Fibroblast of lung (primary cell): ENCODE measurements around the gene DOK3. TPM values are rescaled to one million over a fixed set of nuclear protein-coding genes. Genes with fewer than 3 reads are reported as not detected.

ENCODE experiments used
- DNase-seq, 2 donors: peaks; one replicate each; pipeline versions ENCODE4 v3.0.0 to v3.0.0-alpha.2; 2010; ENCODE audit warnings: low read depth in 2 of 2
- H2AFZ ChIP-seq: 2 replicates; pipeline ENCODE4 v1.5.1; 2012; ENCODE audit warnings: low read length, control low read depth, inconsistent platforms
- H3K27ac ChIP-seq: 2 replicates; pipeline ENCODE4 v1.5.1; 2011; ENCODE audit warnings: low read length, control low read depth; ENCODE audit not compliant: insufficient read depth
- H3K27me3 ChIP-seq: 2 replicates; pipeline ENCODE4 v1.5.1; 2011; ENCODE audit warnings: mild to moderate bottlenecking, low read length; ENCODE audit not compliant: control insufficient read depth, insufficient read depth
- H3K36me3 ChIP-seq: 2 replicates; pipeline ENCODE4 v1.5.1; 2011; ENCODE audit warnings: low read length; ENCODE audit not compliant: control insufficient read depth, insufficient read depth
- H3K4me1 ChIP-seq: 2 replicates; pipeline ENCODE4 v1.5.1; 2011; ENCODE audit warnings: low read length; ENCODE audit not compliant: control insufficient read depth, insufficient read depth; ENCODE audit errors: extremely low read depth
- H3K4me2 ChIP-seq: 2 replicates; pipeline ENCODE4 v1.5.1; 2011; ENCODE audit warnings: low read length, control low read depth; ENCODE audit not compliant: insufficient read depth; ENCODE audit errors: extremely low read depth
- H3K4me3 ChIP-seq, 4 experiments: fragments of 200-600 bp in 1 of 4; sonication (generic) in 1 of 4; replicated peaks in 1 of 4; 2 replicates each; pipeline ENCODE4 v1.5.1; 2011 to 2016; ENCODE audit warnings: low read length in 4 of 4, low read depth in 3 of 4, mild to moderate bottlenecking in 3 of 4, control low read depth in 2 of 4, inconsistent platforms in 1 of 4, mixed read lengths in 1 of 4; ENCODE audit not compliant: insufficient read depth in 1 of 4; ENCODE audit errors: control extremely low read depth in 1 of 4
- H3K79me2 ChIP-seq: 2 replicates; pipeline ENCODE4 v1.5.1; 2012; ENCODE audit warnings: mild to moderate bottlenecking, low read length, inconsistent platforms; ENCODE audit not compliant: control insufficient read depth, insufficient read depth
- H3K9ac ChIP-seq: 2 replicates; pipeline ENCODE4 v1.5.1; 2011; ENCODE audit warnings: mild to moderate bottlenecking, low read length, control low read depth; ENCODE audit not compliant: insufficient read depth
- H3K9me3 ChIP-seq: 2 replicates; pipeline ENCODE4 v1.5.1; 2012; ENCODE audit warnings: low read depth, low read length; ENCODE audit not compliant: control insufficient read depth, insufficient read depth
- H4K20me1 ChIP-seq: 2 replicates; pipeline ENCODE4 v1.5.1; 2011; ENCODE audit warnings: low read length; ENCODE audit not compliant: control insufficient read depth, insufficient read depth; ENCODE audit errors: extremely low read depth
- EZH2 ChIP-seq: IDR thresholded peaks from 2 replicates; pipeline ENCODE4 v1.5.1; 2012; ENCODE audit warnings: low read length, control low read depth, mild to moderate bottlenecking; ENCODE audit errors: missing control alignments
- polyA plus RNA-seq, 2 donors: library from polyadenylated mRNA; depleted of rRNA in 1 of 2; stranded (reverse) in 1 of 2; unstranded in 1 of 2; fragments of >200 nt; gene quantifications; 2 replicates each; pipeline ENCODE4 v1.2.1, GENCODE V29; 2011 to 2012; ENCODE audit warnings: missing spikeins in 1 of 2
- total RNA-seq: library from RNA; depleted of rRNA; stranded (reverse); fragments of >200 nt; gene quantifications from 2 replicates; pipeline ENCODE4 v1.2.1, GENCODE V29; 2014
- TF ChIP-seq, protein P1 (sequence below), 2 donors: IDR thresholded peaks in 1 of 2; conservative IDR thresholded peaks in 1 of 2; 1 replicate in 1 of 2; 2 replicates in 1 of 2; pipeline ENCODE4 v1.5.1; 2011 to 2012; ENCODE audit warnings: low read length in 2 of 2, control low read depth in 1 of 2, inconsistent platforms in 1 of 2, low read depth in 1 of 2, mild to moderate bottlenecking in 1 of 2

DOK3 gene
- total and polyA plus RNA-seq, 2 donors (not counting 1 experiment from before 2014, with no cell fraction given): 0.99 to 1.5 TPM

DNA sequence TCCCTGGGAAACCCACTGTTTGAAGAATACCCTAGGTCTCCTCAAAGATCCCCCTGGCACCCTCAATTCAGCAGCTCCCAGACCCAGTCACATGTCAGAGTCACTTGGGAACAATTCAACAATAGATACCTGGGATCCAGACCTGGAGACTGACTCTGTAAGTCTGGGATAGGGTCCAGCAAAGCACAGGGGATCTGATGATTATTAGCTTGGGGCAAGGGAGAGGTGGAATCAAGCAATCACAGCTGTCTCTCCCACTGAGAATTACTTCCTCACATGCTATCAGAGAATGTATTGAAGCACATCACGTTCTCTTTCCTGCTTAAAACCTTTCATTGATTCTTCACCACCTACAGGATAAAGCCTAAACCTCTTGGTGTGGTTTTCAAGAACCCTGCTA, 38.9 kb upstream of the DOK3 start:
- Histone ChIP-seq H3K27me3 (no peaks in the 10 kb centered on the region), H3K27ac (no peak overlapping the region), H3K4me1 (peaks cover 27% of the 10 kb centered on the region), H3K9me3 (no peaks in the 10 kb centered on the region), H3K9ac (no peak overlapping the region), H2AFZ (no peak overlapping the region), H3K4me3 (no peak overlapping the region), H3K4me2 (no peak overlapping the region), H3K36me3 (peaks cover 5% of the 10 kb centered on the region), H4K20me1 (no peaks in the 10 kb centered on the region), H3K79me2 (peaks cover 69% of the 10 kb centered on the region)
- no peak for DNase-seq
- TF ChIP-seq, protein P1, sequence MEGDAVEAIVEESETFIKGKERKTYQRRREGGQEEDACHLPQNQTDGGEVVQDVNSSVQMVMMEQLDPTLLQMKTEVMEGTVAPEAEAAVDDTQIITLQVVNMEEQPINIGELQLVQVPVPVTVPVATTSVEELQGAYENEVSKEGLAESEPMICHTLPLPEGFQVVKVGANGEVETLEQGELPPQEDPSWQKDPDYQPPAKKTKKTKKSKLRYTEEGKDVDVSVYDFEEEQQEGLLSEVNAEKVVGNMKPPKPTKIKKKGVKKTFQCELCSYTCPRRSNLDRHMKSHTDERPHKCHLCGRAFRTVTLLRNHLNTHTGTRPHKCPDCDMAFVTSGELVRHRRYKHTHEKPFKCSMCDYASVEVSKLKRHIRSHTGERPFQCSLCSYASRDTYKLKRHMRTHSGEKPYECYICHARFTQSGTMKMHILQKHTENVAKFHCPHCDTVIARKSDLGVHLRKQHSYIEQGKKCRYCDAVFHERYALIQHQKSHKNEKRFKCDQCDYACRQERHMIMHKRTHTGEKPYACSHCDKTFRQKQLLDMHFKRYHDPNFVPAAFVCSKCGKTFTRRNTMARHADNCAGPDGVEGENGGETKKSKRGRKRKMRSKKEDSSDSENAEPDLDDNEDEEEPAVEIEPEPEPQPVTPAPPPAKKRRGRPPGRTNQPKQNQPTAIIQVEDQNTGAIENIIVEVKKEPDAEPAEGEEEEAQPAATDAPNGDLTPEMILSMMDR (conservative IDR thresholded peaks at IDR 0.05 in 1 of 2, IDR thresholded peaks at IDR 0.05 in 1 of 2; ENCODE audit: low read depth in 1 of 2, low read length in 2 of 2): no peak
- TF ChIP-seq EZH2: no peak

DNA sequence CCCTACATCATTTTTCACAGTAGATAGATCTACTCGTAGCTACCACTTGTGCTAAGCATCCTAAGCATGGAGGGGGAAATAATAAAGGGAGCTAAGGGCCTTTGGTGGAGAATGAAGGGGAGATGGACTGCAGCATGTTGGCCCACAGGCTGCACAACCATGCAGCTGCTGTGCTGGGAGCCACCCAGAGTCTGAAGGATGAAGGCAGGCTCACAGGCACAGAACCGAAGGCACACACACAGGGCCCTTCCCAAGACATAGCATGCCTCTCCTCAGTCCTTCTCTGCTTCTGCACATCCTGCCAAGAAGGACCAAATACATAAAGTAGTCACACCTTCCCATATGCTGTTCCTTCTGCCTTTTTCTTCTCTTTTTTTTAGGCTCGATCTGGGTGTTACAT, 38.1 kb upstream of the DOK3 start:
- Histone ChIP-seq H3K27me3 (no peaks in the 10 kb centered on the region), H3K27ac (peak overlapping the region; percentile 37), H3K79me2 (peaks cover 69% of the 10 kb centered on the region), H3K4me1 (peaks cover 27% of the 10 kb centered on the region), H3K4me3 (no peak overlapping the region), H4K20me1 (no peaks in the 10 kb centered on the region), H3K9ac (no peak overlapping the region), H3K36me3 (peaks cover 5% of the 10 kb centered on the region), H3K4me2 (no peak overlapping the region), H3K9me3 (no peaks in the 10 kb centered on the region), H2AFZ (no peak overlapping the region)
- TF ChIP-seq, protein P1 (conservative IDR thresholded peaks at IDR 0.05 in 1 of 2, IDR thresholded peaks at IDR 0.05 in 1 of 2; ENCODE audit: low read depth in 1 of 2, low read length in 2 of 2): no peak
- TF ChIP-seq EZH2: no peak
- DNase-seq: peak in 1 of 2 donors; percentile 25

DNA sequence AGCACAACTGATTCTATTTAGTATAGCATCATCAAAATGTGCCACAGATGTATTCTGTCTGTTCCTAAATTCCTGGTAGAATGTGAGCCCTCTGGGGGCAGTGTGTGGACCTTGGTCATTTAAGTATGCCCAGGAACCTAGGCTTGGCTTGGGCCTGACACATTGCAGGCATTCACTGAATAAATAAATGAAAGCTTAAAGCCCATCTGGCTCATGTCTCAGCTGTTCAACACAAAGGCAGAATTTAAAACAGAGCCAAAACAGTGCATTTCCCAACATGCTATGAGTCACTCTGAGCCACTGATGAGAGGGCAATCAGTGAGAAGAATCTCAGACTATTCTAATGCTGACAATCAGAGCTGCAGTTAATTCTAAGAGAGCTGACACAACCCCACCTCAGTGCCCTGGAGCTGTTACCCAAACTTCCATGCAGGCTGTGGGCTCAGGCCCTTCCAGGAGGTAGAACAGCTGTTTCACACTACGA, 36.7 kb upstream of the DOK3 start:
- peak overlapping the region; percentile 44 for H3K4me2 ChIP-seq
- H3K27me3 ChIP-seq: no peaks in the 10 kb centered on the region
- TF ChIP-seq EZH2: no peak
- TF ChIP-seq, protein P1 (conservative IDR thresholded peaks at IDR 0.05 in 1 of 2, IDR thresholded peaks at IDR 0.05 in 1 of 2; ENCODE audit: low read depth in 1 of 2, low read length in 2 of 2): no peak
- H3K9me3 ChIP-seq: no peaks in the 10 kb centered on the region
- peak overlapping the region; percentile 76 for H3K27ac ChIP-seq
- no peak overlapping the region for H2AFZ ChIP-seq
- H3K9ac ChIP-seq: no peak overlapping the region
- H3K79me2 ChIP-seq: peaks cover 67% of the 10 kb centered on the region
- peak; percentile 97 to 99 for DNase-seq
- H3K36me3 ChIP-seq: peaks cover 9% of the 10 kb centered on the region
- H4K20me1 ChIP-seq: no peaks in the 10 kb centered on the region
- peak overlapping the region in 1 of 4 experiments; percentile 2 for H3K4me3 ChIP-seq
- peaks cover 27% of the 10 kb centered on the region for H3K4me1 ChIP-seq
